ENCODE results near the gene A4GALT.
"Not testable (repeated sequence)": the region's sequence is repeated elsewhere in the genome, so short reads cannot be mapped to it uniquely, and the experiment has no call there.

The A4GALT gene, protein sequence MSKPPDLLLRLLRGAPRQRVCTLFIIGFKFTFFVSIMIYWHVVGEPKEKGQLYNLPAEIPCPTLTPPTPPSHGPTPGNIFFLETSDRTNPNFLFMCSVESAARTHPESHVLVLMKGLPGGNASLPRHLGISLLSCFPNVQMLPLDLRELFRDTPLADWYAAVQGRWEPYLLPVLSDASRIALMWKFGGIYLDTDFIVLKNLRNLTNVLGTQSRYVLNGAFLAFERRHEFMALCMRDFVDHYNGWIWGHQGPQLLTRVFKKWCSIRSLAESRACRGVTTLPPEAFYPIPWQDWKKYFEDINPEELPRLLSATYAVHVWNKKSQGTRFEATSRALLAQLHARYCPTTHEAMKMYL

DNA sequence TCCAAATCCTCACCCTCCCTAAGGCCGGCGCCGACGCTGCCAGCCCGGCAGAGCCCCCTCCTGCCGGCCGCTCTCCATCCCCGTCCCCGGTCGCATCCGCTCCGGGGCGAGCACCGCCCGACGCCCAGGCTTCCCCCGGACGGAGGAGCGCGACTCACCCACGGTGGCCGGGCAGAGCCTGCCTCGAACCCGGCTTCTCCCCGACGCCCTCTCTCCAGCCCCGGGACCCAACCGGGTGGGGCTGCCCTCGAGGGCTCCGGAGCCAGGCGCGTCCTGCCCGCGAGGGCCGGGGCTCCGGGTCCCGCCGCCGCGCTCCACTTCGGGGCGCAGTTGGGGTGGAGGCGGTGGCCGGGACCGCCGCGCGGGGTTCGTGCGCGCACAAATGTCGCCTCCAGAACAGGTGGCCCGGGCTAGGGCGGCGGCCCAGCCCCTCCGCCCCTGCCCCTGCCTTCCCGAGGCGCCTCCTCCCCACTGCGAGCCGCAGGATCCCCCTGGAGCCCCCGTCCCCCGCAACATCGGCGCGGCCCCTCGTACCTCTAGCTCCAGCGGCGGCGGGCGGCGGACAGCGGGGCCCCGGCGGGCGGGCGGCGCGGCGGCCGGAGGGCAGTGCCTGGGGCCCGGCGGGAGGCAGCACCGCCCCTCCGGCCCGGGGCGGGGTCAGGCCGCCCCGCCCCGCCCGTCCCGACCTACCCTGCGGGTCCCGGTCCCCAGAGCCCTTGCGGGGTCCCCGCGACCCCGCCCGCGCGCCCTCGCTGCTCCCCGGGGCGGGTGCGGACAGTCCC is at the start of gene A4GALT:
TSS of gene A4GALT (minus strand) at position 608 of the 782 bp plus-strand sequence. CDS start 26,919 bp downstream, outside the sequence.
- DNase-seq (ENCODE audit: low read depth): no peak

DNA sequence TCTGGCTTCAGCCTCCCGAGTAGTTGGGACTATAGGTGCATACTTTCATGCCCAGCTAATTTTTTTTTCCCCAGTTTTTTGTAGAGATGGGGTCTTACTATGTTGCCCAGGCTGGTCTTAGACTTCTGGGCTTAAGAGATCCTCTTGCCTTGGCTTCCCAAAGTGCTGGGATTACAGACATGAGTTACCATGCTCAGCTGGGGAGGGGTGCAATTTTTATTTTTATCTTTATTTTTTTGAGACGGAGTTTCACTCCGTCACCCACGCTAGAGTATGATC is 49.7 kb upstream of the A4GALT start:
- DNase-seq (ENCODE audit: low read depth): no peak

DNA sequence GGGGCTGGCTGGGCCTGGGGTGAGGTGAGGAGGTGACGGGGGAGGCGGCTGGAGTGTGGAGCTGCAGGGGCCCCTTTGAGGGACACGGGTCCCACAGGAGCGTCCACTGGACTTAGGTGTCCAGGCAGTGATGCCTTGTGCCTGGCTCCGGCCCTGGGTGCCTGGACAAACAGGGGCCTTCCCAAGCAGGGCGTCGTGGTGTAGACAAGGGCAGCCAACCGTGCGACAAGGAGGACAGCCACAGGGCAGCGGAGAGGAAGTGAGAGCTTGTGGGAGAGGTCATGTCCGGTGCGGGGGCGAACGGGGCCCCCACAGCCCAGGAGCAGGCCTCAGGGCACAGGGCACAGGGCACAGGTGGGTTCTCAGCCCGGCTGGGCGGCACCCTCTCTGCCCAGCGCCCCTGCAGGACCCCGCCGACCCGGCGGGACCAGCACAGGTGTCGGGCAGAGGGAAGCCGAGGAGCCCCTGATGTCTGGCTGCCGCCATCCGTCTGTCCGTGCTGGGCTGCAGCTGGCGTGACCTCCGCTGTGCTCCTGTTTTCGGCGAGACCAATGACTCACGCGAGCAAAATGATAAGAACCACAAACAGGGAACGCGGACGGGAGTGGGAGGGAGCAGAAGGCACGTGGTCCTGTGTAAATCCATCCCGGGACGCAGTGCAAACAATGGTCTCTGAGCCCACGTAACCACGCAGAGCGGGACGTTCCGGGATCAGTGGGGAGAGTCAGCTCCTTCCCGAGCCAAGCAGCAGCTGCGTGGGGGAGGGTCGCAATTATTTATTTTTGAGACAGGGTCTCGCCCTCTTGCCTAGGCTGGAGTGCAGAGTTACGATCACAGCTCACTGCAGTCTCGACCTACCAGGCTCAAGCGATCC is 49.1 kb upstream of the A4GALT start:
- peak; percentile 22 for DNase-seq (ENCODE audit: low read depth)

DNA sequence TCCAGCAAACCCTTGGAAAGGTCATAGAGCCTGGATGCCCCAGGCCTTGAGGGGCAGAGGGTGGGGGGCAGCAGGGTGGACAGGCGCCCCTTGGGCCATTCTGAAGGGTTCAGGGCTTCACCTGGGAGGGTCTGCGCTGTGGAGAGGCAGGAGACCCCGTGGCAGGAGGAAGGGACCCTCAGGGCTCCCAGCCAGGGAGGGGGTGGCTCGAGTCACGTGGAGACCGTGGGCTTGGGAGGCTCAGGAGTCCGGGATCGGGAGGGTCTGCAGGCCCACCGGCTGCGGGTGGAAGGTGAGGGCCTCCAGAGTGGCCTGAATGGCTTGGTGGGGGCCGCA is 48.5 kb upstream of the A4GALT start:
- DNase-seq (ENCODE audit: low read depth): no peak

DNA sequence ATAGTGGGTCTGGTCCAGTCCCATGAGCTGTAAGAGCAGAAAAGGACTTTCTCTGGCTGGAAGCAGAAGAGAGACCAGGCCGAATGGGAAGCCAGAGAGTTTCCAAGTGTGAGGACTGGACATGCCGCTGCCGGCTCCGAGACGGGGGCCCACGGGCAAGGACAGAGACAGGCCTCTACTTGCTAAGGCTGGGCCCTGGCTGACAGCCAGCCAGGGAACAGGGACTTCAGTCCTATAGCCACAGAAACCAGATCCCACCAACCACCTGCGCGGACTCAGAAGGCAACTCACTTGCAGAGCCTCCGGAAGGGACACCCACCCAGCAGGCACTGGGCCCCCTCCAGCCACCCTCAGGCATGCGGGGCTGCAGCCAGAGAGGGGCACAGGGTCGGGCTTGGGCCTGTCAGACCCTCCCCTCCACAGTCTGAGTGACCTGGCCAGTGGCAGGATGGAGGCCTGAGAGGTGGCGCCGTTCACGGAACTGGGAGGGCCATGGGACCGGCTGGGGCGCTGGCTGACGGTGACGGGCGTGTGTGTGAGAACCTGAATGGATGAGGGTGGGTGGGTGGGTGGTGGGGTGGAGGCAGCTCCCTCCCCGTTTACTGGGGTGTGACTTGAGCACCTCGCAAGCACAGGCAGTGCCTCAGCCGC is 47.8 kb upstream of the A4GALT start:
- no peak for DNase-seq (ENCODE audit: low read depth)

DNA sequence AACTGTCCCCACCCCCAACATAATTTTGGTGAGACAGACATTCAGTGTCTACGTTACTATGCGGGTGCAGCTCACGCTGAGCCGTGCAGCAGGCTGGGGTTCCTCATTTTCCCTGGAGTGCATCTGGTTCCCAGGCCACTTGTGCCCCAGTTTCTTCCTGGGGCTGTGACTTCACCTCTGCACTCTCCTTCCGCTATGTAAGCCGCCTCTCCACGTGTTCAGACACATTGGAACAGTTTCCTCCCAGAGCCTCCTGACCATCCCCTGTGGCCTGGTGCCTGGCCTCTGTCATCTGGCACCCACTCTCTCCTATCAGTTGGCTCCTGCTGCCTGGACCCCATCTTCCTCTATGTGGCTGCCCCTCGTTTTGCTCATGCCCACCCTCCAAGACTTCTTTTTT is 46.2 kb upstream of the A4GALT start:
- no peak for DNase-seq (ENCODE audit: low read depth)

DNA sequence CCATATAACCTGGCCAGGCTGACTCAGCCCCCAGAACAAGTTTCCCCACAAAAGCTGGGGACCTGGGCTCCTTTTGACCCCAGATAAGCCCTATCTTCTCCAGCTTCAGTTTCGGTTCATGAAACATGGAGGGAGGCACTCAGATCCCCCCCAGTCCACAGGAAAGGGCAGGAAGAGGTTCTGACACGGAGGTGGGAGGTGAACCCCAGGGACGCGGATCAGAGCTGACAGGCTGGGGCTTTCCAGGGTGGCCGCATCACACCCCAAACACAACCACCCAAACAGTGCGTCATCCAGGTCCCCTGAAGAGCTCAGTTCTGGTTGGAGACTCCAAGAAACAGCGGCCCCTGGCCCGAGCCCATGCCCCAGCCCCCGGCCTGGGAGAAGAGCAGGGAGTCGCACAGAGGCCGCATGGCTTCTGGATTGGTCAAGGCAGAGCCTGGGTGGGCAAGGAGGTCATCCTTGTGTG is 44.3 kb upstream of the A4GALT start:
- no peak for DNase-seq (ENCODE audit: low read depth)

DNA sequence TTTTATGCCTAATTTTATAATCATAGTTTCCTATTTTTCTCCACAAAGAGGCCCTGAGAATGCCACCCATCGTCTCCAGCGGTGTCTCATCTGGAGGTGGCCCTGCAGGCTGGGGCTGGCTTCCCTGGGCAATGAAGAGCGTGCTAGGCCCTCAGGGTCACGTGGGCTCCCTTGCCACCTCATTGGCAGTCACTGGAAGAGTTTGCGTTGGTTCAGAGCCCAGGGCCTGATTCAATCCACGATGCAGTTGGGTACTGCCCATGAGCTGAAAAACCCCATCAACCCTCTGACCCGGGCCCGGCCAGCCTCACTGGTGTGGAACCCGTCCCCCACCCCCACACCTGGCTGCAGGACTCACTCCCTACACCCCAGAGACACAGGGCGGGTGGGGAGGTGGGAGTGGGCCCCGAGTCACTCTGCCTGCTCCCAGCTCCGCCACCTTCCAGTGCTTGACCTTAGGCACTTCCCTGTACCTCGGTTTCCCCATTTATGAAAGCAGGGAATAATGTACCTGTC is 43.4 kb upstream of the A4GALT start:
- DNase-seq (ENCODE audit: low read depth): no peak

DNA sequence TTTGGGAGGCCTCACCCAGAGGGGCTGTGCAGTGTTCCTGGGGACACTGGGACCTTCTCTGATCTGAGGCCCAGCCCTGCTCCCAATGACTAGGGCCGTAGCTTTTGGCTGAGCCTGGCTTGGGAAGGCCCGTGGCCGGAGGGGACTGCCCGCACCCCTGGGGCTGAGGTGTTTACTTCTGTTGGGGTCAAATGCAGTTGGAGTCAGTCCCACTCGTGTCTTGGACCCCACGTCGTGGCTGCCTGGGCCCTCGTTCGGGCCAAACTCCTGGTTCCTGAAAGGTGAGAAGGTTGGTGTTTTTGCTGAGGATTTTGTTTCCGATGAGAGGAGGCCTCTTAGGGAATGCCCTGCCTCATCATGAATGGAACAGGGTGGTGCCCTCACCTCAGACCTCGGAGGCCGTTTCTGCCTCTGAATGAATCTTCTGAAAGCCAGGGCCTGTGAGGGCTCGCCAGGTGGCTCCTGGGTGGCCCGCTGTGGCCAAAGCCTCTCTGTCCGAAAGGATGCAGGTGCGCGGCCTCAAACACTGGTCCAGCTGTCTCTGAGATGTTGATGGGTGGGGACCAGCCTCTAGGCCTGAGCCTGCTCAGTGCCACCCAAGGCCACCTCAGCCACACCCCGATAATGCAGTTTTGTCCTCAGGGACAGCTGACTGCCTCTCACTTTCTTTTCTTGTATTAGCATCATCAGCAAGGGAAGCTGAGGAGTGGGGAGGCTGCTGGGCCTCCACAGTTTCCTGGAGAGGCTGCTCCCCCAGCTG is 40.3 kb upstream of the A4GALT start:
- DNase-seq (ENCODE audit: low read depth): no peak

DNA sequence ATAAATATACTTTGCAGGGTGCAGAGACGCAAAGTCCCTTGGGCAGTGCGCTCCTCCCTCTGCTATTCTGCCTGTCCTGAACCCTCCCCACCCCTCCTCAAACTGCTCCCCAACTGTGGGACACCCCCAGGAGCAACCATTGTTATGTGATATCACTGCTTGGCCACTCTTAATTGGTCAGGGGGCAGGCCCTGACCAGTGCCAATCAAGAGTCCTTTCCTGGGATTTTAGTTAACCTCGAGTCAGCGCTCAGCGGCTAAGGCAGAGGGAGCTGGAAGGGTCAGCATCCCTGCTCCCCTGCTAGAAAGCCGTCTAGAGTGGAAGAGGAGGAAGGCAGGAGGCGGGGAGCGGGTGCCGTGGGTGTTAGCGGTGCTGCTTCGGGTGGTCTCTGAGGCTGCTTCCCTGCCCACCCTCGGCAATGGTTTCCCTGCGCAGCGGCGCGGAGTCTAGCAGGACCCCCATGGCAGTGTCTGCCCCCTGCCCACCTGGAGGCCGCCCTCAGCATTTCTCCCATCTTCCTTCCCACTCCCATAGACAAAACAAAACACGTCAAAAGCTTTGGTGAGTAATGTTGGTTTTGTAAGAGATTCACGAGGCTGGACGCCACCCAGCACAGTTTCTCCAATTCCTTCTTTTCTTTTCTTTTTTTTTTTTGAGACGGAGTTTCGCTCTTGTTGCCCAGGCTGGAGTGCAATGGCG is 38.4 kb upstream of the A4GALT start:
- DNase-seq (ENCODE audit: low read depth): no peak

DNA sequence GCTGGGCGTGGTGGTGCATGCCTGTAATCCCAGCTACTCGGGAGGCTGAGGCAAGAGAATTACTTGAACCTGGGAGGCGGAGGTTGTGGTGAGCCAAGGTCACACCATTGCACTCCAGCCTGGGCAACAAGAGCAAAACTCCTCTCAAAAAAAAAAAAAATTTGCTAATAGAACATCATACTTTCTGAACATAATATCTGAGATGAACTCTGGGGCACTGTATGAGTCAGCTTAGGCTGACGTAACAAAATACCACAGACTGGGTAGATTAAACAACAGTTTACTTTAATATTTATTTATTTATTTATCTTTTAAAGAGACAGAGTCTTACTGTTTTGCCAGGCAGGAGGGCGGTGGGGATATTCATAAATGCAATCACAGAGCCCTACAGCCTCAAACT is 34.9 kb upstream of the A4GALT start:
- peak; percentile 56 for DNase-seq (ENCODE audit: low read depth)

DNA sequence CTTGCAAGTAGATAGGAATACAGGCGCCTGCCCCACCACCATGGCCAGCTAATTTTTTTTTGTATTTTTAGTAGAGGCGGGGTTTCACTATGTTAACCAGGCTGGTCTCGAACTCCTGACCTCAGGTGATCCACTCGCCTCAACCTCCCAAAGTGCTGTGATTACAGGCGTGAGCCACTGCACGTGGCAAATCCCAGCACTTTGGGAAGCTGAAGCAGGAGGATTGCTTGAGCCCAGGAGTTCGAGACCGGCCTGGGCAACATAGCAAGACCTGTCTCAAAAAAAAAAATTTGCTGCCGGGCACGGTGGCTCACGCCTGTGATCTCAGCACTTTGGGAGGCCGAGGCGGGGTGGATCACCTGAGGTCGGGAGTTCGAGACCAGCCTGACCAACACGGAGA is 34.5 kb upstream of the A4GALT start:
- DNase-seq (ENCODE audit: low read depth): not testable (repeated sequence)

DNA sequence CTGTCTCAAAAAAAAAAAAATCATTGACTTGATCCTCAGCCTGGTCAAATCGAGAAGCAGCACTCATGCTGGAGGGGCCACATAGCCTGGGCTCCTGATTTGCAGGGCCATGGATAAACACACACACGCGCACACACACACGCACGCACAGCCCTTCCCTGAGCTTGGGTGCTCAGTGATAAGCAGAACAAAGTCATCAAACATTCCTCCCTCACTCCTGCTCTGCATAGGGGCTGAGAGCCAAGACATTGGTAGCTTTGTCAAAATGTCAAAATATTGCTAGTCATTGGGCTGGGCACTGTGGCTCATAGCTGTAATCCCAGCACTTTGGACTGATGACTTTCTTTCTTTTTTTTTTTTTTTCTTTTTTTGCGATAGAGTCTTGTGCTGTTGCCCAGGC is 34.0 kb upstream of the A4GALT start:
- DNase-seq (ENCODE audit: low read depth): peak; percentile 29

DNA sequence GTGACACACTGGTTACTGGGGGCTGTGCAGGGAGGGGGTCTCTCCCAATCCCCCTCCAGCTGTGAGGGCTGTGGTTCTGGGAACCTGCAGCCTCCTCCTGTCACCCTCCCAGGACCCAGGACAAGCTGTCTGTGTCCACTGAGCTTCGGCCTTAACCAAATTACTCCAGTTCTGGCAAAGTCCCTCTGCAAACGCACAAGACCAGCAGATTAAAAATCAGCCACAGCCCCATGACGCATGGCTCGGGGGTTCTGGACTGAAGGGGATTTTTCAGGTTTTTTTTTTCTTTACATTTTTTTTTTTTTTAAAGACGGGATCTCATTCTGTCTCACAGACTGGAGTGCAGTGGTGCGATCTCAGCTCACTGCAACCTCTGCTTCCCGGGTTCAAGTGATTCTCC is 32.2 kb upstream of the A4GALT start:
- DNase-seq (ENCODE audit: low read depth): no peak

DNA sequence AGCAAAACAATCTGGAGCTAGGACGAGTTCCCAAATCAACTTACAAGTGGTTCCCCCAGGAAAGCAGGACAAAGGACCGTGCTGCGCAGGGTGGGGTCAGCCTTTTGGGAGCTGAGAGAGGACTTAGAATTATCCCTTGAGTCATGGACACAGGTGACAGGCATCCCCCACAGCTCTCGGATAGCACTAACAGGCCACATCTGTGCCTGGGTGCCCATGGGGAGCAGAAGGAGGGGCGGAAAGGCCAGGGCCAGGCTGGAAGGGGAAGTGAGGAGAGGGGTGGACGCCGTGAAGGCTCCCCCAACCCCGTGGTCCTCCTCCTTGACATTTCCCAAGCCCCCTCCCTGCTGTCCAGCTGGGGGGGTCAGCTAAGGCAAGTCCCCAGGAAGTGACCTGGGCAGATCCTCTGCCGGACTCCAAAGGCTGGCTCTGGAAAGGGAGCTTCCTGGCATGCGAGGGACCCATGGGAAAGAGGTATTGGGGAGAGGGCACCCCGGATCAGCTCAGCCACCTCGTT is 31.6 kb upstream of the A4GALT start:
- DNase-seq (ENCODE audit: low read depth): no peak

DNA sequence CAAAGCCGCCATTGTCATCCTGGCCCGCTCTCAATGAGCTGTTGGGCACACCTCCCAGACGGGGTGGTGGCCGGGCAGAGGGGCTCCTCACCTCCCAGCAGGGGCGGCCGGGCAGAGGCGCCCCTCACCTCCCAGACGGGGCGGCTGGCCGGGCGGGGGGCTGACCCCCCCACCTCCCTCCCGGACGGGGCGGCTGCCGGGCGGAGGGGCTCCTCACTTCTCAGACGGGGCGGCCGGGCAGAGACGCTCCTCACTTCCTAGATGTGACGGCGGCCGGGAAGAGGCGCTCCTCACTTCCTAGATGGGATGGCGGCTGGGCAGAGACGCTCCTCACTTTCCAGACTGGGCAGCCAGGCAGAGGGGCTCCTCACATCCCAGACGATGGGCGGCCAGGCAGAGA is 29.8 kb upstream of the A4GALT start:
- not testable (repeated sequence) for DNase-seq (ENCODE audit: low read depth)

DNA sequence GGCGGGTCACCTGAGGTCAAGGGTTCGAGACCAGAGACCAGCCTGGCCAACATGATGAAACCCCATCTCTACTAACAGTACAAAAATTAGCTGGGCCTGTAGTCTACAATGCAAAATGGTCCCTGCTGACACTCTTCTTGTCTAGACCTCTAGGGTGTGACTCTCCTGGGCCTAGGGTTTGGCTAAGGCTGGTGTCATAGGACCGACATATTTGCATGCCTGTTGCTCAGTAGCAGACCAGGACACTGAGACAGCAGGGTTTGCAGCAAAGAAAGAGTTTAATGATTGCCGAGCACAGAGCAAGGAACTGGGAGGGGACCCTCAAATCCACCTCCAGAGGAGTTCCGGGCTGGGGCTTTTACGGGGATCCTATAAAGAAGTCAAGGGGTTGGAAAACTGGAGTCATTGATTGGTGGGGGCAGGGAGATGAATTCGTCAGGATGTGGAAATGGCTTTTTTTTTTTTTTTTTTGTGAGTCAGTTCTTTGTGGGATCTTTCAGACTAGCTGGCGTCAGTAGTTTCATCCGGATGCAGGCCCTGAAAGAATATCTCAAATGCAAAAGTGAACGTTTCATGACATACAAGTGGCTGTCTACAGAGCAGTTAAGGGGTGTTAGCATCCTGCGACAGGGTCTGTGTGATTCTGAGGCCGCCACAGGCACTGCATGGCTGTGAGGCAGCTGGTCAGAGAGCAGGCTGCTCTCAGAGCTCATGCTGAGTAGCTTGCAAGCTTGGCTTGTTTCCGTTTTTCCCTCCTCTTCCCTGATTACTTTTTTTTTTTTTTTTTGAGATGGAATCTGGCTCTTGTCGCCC is 27.2 kb upstream of the A4GALT start:
- peak; percentile 35 for DNase-seq (ENCODE audit: low read depth)

DNA sequence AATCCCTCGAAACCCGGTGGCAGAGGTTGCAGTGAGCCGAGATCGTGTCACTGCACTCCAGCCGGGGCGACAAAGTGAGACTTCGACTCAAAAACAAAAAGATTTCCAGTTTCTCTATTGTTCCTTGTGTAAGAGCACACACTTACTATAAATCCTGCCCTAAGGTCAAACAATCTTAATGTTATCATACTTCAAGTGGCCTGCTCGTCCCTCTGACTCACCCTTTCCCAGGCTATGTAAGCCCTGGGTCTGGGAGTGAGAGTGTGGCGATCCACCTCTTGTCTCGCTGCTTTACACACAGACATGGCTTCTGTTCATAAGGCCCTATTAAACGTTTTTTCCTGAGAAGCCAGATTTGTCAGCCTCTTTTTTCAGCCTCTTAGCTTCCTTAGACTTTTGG is 24.4 kb upstream of the A4GALT start:
- DNase-seq (ENCODE audit: low read depth): no peak

DNA sequence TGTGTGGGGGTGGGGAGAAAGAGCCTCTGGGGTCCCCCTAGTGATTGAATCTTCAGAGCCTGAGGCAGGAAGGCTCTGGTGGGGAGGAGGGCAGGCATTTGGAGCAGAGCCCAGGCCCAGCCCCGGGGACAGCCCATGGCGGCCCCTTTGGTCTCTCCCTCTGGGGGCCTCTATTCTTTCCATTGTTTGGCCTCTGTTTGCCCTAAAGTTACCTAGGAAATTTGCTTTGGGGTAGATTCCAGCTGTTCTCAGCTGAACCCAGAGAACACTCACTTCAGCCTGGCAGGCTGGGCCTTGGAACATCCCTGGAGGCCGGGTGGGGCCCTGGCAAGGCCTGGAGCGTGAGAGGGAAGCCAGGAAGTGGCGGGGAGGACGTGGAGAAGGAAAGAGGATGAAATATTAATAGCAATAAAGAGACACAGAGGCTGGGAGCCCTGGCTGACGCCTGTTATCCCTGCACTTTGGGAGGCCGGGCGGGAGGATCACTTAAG is 22.9 kb upstream of the A4GALT start:
- DNase-seq (ENCODE audit: low read depth): no peak
